ENCODE results near the gene DOCK9.

DOCK9 gene

GRCh38 chr13:98942997-98943396 lies 34.9 kb downstream of the DOCK9 start:
- no peak for DNase-seq

GRCh38 chr13:98942485-98942884 lies 35.4 kb downstream of the DOCK9 start:
- DNase-seq = no peak

- no peak for DNase-seq
Observed at GRCh38 chr13:98941536-98941935, 36.3 kb downstream of the DOCK9 start.

GRCh38 chr13:98941126-98941525 lies 36.7 kb downstream of the DOCK9 start:
- no peak for DNase-seq

- no peak for DNase-seq
Observed at GRCh38 chr13:98940325-98941001, 37.4 kb downstream of the DOCK9 start.

GRCh38 chr13:98939660-98940191 lies 38.1 kb downstream of the DOCK9 start:
- DNase-seq = no peak

GRCh38 chr13:98938801-98939200 lies 39.1 kb downstream of the DOCK9 start:
- no peak for DNase-seq

GRCh38 chr13:98937911-98938381 lies 39.9 kb downstream of the DOCK9 start:
- no peak for DNase-seq

GRCh38 chr13:98934243-98934642 lies 43.6 kb downstream of the DOCK9 start:
- no peak for DNase-seq

- DNase-seq = no peak
Observed at GRCh38 chr13:98930151-98930591, 47.7 kb downstream of the DOCK9 start.

- no peak for DNase-seq
Observed at GRCh38 chr13:98927951-98928927, 49.6 kb downstream of the DOCK9 start.

- DNase-seq = no peak
Observed at GRCh38 chr13:98925949-98926348, 51.9 kb downstream of the DOCK9 start.

- DNase-seq = no peak
Observed at GRCh38 chr13:98923641-98924397, 54.0 kb downstream of the DOCK9 start.

- no peak for DNase-seq
Observed at GRCh38 chr13:98922306-98922705, 55.6 kb downstream of the DOCK9 start.

GRCh38 chr13:98921786-98922185 lies 56.1 kb downstream of the DOCK9 start:
- no peak for DNase-seq

- no peak for DNase-seq
Observed at GRCh38 chr13:98921015-98921580, 56.8 kb downstream of the DOCK9 start.

- no peak for DNase-seq
Observed at GRCh38 chr13:98919566-98919965, 58.3 kb downstream of the DOCK9 start.

- no peak for DNase-seq
Observed at GRCh38 chr13:98918771-98919170, 59.1 kb downstream of the DOCK9 start.

- no peak for DNase-seq
Observed at GRCh38 chr13:98917116-98917515, 60.7 kb downstream of the DOCK9 start.

GRCh38 chr13:98916403-98916802 lies 61.5 kb downstream of the DOCK9 start:
- no peak for DNase-seq

GRCh38 chr13:98915981-98916380 lies 61.9 kb downstream of the DOCK9 start:
- DNase-seq = no peak

- no peak for DNase-seq
Observed at GRCh38 chr13:98915563-98915962, 62.3 kb downstream of the DOCK9 start.
